Endothelial cell (in vitro differentiated cells): ENCODE measurements around the gene MTCP1. TPM values are rescaled to one million over a fixed set of nuclear protein-coding genes. Genes with fewer than 3 reads are reported as not detected.
A peak's percentile ranks its signal among the peaks of the same experiment; 100 is the strongest.

ENCODE experiments used
- DNase-seq: peaks from one replicate; pipeline ENCODE4 v3.0.0; 2021; ENCODE audit warnings: low spot score
- H3K27ac Mint-ChIP-seq: one replicate; pipeline ENCODE4 v1.8.0; 2021; ENCODE audit warnings: mixed read lengths, inconsistent platforms; ENCODE audit not compliant: unreplicated experiment
- H3K27me3 Mint-ChIP-seq: one replicate; pipeline ENCODE4 v1.8.0; 2021; ENCODE audit warnings: mild to moderate bottlenecking, moderate library complexity, mixed read lengths, inconsistent platforms; ENCODE audit not compliant: unreplicated experiment
- H3K36me3 Mint-ChIP-seq: one replicate; pipeline ENCODE4 v1.8.0; 2021; ENCODE audit warnings: mild to moderate bottlenecking, low read depth, mixed read lengths, inconsistent platforms; ENCODE audit not compliant: unreplicated experiment
- H3K4me1 Mint-ChIP-seq: one replicate; pipeline ENCODE4 v1.8.0; 2021; ENCODE audit warnings: mild to moderate bottlenecking, mixed read lengths, inconsistent platforms; ENCODE audit not compliant: unreplicated experiment
- H3K4me3 Mint-ChIP-seq: one replicate; pipeline ENCODE4 v1.8.0; 2021; ENCODE audit warnings: mild to moderate bottlenecking, mixed read lengths, inconsistent platforms; ENCODE audit not compliant: unreplicated experiment
- H3K9me3 Mint-ChIP-seq: one replicate; pipeline ENCODE4 v1.8.0; 2021; ENCODE audit warnings: mixed read lengths, inconsistent platforms; ENCODE audit not compliant: unreplicated experiment
- CTCF ChIP-seq: fragments of 200-600 bp; sonication (generic); IDR thresholded peaks from one replicate; pipeline ENCODE4 v1.5.0; 2021; ENCODE audit warnings: antibody characterized with exemption; ENCODE audit not compliant: unreplicated experiment
- total RNA-seq: library from RNA; stranded (reverse); fragmentation: NEBNext Ultra II Directional; extraction: Animal tissue kit (Norgen Biotek cat#: 25700); gene quantifications from one replicate; pipeline ENCODE4 v1.2.1, GENCODE V29; 2021; ENCODE audit not compliant: unreplicated experiment

MTCP1 gene
- total RNA-seq, 1 donor from 2014 or later, result 15.2 TPM

- TF ChIP-seq CTCF, result no peak
- no peaks in the 10 kb centered on the region for H3K9me3 Mint-ChIP-seq
- H3K36me3 Mint-ChIP-seq, result no peaks in the 10 kb centered on the region
- H3K27me3 Mint-ChIP-seq, result peaks cover 2% of the 10 kb centered on the region
- no peak overlapping the region for H3K27ac Mint-ChIP-seq
- peaks cover 3% of the 10 kb centered on the region for H3K4me1 Mint-ChIP-seq
- no peak overlapping the region for H3K4me3 Mint-ChIP-seq
- no peak for DNase-seq
Observed at GRCh38 chrX:155028129-155028528, 42.8 kb downstream of the MTCP1 start.

GRCh38 chrX:155027509-155028066, 43.3 kb downstream of the MTCP1 start:
- peak overlapping the region; percentile 86 for H3K27ac Mint-ChIP-seq
- DNase-seq, result no peak
- peaks cover 3% of the 10 kb centered on the region for H3K4me1 Mint-ChIP-seq
- H3K4me3 Mint-ChIP-seq, result peak overlapping the region; percentile 91
- peaks cover 2% of the 10 kb centered on the region for H3K27me3 Mint-ChIP-seq
- H3K9me3 Mint-ChIP-seq, result no peaks in the 10 kb centered on the region
- no peaks in the 10 kb centered on the region for H3K36me3 Mint-ChIP-seq
- no peak for TF ChIP-seq CTCF

- Mint-ChIP-seq H3K36me3 (no peaks in the 10 kb centered on the region), H3K4me1 (peaks cover 6% of the 10 kb centered on the region), H3K27me3 (peaks cover 2% of the 10 kb centered on the region), H3K9me3 (no peaks in the 10 kb centered on the region), H3K27ac (peak within 1 kb of the TSS; percentile 91), H3K4me3 (peak within 1 kb of the TSS; percentile 91)
- DNase-seq, result peak; percentile 85
- TF ChIP-seq CTCF, result no peak
Observed at GRCh38 chrX:155026727-155027508, 44.0 kb downstream of the MTCP1 start, which contains the start of gene FUNDC2. Gene FUNDC2, plus strand, starts transcription at chrX:155026844. Its CDS starts 95 bp downstream, at chrX:155026939.

GRCh38 chrX:155026420-155026726, 44.6 kb downstream of the MTCP1 start:
- Mint-ChIP-seq H3K9me3 (no peaks in the 10 kb centered on the region), H3K36me3 (no peaks in the 10 kb centered on the region), H3K27ac (peak overlapping the region; percentile 91), H3K27me3 (peaks cover 2% of the 10 kb centered on the region), H3K4me1 (peaks cover 6% of the 10 kb centered on the region), H3K4me3 (peak overlapping the region; percentile 87)
- no peak for TF ChIP-seq CTCF
- DNase-seq, result no peak
